HG02870 (cell line): ENCODE results near the gene RMND5A.
A peak's percentile ranks its signal among the peaks of the same experiment; 100 is the strongest.

ENCODE experiments used
- ATAC-seq: cut with Tn5 transposase; IDR thresholded peaks from one replicate; pipeline ENCODE4 v1.9.1; 2021; ENCODE audit warnings: mild to moderate bottlenecking, moderate library complexity; ENCODE audit not compliant: unreplicated experiment

RMND5A gene

GRCh38 chr2:86764661-86765309 lies 44.7 kb downstream of the RMND5A start:
- ATAC-seq = no peak

GRCh38 chr2:86765310-86765695 lies 45.2 kb downstream of the RMND5A start:
- no peak for ATAC-seq

- no peak for ATAC-seq
Observed at GRCh38 chr2:86768189-86768949, 48.3 kb downstream of the RMND5A start.

- no peak for ATAC-seq
Observed at GRCh38 chr2:86769838-86770237, 49.7 kb downstream of the RMND5A start.

- no peak for ATAC-seq
Observed at GRCh38 chr2:86770816-86771301, 50.8 kb downstream of the RMND5A start.

GRCh38 chr2:86772611-86773010 lies 52.5 kb downstream of the RMND5A start:
- ATAC-seq = no peak

- no peak for ATAC-seq
Observed at GRCh38 chr2:86774862-86775261, 54.8 kb downstream of the RMND5A start.

GRCh38 chr2:86775338-86775737 lies 55.2 kb downstream of the RMND5A start:
- ATAC-seq = no peak

- no peak for ATAC-seq
Observed at GRCh38 chr2:86776532-86776931, 56.4 kb downstream of the RMND5A start.

- no peak for ATAC-seq
Observed at GRCh38 chr2:86778957-86779356, 58.9 kb downstream of the RMND5A start.

GRCh38 chr2:86779971-86780370 lies 59.9 kb downstream of the RMND5A start:
- no peak for ATAC-seq

- ATAC-seq = no peak
Observed at GRCh38 chr2:86781363-86781762, 61.3 kb downstream of the RMND5A start.

GRCh38 chr2:86782748-86783147 lies 62.7 kb downstream of the RMND5A start:
- no peak for ATAC-seq

GRCh38 chr2:86783615-86784339 lies 63.7 kb downstream of the RMND5A start:
- ATAC-seq = peak; percentile 97

GRCh38 chr2:86785456-86785855 lies 65.4 kb downstream of the RMND5A start:
- no peak for ATAC-seq

GRCh38 chr2:86786001-86786536 lies 66.0 kb downstream of the RMND5A start:
- ATAC-seq = no peak

GRCh38 chr2:86787736-86788135 lies 67.6 kb downstream of the RMND5A start:
- no peak for ATAC-seq

- no peak for ATAC-seq
Observed at GRCh38 chr2:86788165-86788564, 68.1 kb downstream of the RMND5A start.

GRCh38 chr2:86788881-86789686 lies 69.0 kb downstream of the RMND5A start:
- ATAC-seq = no peak

GRCh38 chr2:86789687-86790133 lies 69.6 kb downstream of the RMND5A start:
- ATAC-seq = no peak
